ENCODE data around the gene TBC1D2B.

DNA sequence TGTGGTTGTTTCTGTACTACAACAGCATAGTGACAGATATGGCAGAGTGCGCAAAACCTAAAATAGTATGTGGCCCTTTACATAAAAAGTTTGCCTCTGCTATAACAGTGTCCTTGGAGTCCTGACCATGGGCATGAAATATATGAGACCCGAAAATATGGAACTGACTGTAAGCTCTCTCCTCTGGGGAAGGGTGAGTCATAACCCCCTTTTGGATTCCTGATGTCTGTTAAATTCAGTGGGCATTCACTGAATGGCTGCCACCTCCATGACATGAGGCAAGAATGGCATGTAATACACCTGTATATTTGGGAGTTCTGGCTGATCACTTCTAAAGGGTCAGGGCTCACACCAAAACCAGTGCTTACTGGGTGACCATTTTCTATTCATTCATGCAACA, 6.1 kb downstream of the TBC1D2B start:
- no peak for TF ChIP-seq POLR2AphosphoS5 (IDR thresholded peaks at IDR 0.05)
- TF ChIP-seq, protein P1, sequence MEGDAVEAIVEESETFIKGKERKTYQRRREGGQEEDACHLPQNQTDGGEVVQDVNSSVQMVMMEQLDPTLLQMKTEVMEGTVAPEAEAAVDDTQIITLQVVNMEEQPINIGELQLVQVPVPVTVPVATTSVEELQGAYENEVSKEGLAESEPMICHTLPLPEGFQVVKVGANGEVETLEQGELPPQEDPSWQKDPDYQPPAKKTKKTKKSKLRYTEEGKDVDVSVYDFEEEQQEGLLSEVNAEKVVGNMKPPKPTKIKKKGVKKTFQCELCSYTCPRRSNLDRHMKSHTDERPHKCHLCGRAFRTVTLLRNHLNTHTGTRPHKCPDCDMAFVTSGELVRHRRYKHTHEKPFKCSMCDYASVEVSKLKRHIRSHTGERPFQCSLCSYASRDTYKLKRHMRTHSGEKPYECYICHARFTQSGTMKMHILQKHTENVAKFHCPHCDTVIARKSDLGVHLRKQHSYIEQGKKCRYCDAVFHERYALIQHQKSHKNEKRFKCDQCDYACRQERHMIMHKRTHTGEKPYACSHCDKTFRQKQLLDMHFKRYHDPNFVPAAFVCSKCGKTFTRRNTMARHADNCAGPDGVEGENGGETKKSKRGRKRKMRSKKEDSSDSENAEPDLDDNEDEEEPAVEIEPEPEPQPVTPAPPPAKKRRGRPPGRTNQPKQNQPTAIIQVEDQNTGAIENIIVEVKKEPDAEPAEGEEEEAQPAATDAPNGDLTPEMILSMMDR (IDR thresholded peaks at IDR 0.05), result no peak
- TF ChIP-seq POLR2A (IDR thresholded peaks at IDR 0.05), result no peak

Data from stomach (tissue), 4 donors.